NOMO-1 (cell line): ENCODE results near the gene PDK4.
"Not testable (repeated sequence)": the region's sequence is repeated elsewhere in the genome, so short reads cannot be mapped to it uniquely, and the experiment has no call there.

Experiments
- DNase-seq, 2 experiments: peaks; one replicate each; lab custom pipeline; 2025; ENCODE audit not compliant: unreplicated experiment in 2 of 2; lab: John Stamatoyannopoulos, UW

Gene PDK4

GRCh38 chr7:95605275-95605674, 9.0 kb upstream of the PDK4 start:
- no peak for DNase-seq

- not testable (repeated sequence) for DNase-seq
Measured at GRCh38 chr7:95604811-95605210, 8.5 kb upstream of the PDK4 start.

- peak; percentile 31 to 71 for DNase-seq
Measured at GRCh38 chr7:95604397-95604796, 8.1 kb upstream of the PDK4 start.

DNA sequence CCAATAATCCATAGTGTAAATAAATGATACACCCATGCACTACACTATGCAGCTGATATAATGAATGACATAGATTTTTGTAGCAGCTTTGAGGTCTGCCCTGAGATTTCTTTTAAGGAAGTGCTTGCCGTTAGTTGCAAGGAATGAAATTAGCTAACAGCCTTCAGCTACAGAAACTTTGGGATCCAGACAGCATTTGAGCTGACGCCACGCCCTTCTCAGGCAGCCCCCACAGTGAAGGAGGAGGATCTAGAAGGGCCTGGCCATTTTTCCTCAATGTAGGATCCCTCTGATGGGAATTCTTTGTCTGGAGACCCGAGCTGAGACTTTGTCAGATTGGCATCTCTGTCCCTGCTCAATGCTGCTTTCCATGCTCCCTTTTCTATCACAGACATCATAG, 6.1 kb upstream of the PDK4 start:
- DNase-seq: peak in 1 of 2 experiments; percentile 29

DNA sequence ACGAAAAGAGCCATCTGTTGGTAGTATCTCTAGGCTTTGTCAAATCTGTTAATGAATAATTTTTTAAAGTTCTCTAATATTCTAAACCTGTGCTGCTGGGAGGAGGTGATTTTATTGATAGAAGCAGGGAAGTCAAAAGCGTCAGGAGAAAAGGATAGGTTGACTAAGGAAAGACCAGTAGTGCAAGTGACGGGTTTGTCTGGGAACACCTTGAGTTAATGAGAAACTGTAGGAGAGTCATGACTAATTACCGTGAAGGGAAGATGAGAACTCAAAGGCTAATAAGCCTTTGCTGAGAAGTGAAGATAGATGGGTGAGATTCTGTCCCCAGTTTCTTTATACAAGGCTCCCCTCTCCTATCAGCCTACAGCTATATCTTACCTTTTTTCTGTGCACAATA, 5.0 kb upstream of the PDK4 start:
- no peak for DNase-seq

DNA sequence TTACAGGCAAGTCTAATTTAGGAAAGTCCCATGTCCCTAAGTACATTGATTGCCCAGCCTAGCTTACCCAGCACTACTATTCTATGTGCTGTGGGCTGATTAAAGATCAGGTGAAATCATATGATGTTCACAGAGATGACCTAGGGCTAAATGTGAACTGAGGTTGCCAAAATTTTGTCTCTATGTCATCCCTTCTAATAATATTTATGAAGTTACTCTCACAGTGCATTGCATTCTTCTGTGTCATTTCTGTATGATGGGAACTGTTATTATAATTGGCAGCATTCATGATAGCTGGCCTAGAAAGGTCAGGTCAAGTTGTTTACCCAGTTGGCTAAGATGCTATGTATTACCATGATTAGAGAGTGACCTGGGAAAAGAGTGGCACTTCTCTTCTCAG, 2.8 kb upstream of the PDK4 start:
- no peak for DNase-seq

DNA sequence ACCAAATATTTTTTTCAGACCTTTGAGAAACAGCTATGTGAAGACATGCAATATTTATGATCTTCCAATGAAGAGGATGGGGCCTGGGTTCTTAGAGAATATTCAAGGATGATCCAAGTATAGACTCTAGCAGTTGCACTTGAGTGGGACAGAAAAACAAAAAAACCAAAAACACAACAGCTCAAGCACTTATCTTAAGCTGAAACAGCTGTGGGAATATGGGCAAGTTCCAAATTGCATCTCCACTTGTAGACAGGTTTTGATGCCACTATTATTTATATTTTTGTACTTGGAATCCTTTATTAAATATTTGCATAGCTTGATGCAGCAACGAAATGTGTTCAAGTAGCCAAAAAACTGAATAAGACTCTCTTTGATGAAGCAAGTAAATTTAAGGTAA, 2.2 kb upstream of the PDK4 start:
- DNase-seq: no peak

DNA sequence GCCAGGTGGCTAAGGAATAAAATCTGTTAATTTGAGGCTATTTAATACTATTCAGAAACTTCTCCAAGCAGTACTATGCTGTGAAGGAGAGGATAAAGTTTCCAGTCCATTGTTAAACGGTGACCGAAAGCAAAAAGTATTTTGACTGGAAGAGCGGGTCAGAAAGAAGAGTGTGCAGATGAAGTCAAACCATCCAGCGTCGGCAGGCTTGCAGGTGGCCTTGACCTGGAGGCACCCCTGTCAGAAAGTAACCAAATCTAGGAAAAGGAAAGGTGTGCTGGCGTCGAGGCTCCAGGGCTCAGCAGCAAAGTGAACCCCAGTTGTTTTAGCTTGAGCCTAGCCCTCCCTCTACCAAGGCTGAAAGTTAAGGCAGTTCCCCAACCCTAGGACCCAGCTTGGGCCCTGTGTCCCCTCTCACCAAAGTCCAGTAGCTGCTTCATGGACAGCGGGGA, 544 bp downstream of the PDK4 start:
- DNase-seq: no peak

- no peak for DNase-seq
Measured at GRCh38 chr7:95594185-95594584, 2.1 kb downstream of the PDK4 start.

DNA sequence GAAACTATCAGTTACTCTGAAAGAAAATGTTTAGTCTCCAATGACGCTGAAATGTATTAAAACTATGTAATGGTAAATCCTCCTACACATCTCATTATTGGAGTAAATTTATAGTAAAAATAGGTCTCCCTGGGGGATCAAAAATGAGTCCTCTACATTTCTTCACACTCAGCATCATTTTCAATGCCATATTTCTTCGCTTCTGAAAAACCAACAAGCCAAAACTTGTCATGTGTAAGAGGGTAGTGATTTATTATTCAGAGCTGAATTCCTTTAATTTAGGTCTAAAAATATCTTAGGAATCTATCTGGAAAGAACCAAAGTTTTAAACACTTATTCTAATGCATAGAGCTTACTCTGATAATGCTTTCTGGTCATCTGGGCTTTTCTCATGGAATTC, 3.0 kb downstream of the PDK4 start:
- DNase-seq: no peak

- no peak for DNase-seq
Measured at GRCh38 chr7:95592570-95592969, 3.7 kb downstream of the PDK4 start.

DNA sequence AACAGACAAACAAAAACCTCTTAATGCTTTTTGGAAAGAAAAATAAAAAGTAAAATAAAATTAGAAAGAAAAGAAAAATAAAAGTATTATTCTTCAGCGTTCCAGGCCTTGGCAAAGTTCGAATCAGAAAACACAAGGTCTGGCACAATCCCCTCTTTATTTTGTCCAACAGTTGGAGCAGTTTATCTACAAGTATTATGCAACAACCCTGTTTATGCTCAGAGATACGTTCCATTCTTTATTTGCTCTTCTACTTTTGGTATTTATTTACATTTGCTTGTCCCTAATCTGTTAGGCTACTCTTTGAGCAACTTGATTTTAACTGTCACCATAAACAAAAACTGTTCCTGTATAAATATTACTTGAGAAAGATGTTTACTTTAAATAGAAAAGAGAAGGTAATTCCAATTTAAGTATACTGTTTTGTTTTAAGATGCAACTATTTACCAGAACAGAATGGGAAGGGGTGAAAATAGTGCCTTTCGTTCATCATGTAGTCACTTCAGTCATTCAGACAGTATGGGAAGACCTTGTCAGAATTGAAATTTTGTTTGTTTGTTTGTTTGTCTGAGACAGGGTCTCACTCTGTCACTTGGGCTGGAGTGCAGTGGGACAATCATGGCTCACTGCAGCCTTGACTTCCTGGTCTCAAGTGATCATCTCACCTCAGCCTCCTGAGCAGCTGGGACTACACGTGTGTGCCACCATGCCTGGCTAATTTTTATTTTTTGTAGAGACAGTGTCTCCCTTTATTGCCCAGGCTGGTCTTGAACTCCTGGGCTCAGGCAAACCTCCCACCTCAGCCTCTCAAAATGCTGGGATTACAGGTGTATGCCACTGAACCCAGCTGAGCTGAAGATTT, 5.7 kb downstream of the PDK4 start:
- DNase-seq: no peak

DNA sequence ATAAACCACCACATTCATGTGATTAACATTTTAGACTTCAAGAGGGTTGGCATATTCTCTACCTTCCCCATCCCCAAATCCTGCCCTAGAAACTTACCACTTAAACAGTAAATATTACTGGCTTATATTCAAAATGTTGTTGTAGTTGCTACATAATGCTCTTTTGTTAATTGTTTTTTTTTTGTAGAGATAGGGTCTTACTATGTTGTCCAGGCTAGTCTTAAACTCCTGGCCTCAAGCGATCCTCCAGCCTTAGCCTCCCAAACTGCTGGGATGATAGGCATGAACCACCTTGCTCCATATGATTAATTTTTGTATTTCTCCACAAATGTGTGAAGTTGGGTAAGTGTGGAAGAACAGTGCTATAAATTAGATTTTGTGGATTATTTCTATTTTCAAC, 6.5 kb downstream of the PDK4 start:
- DNase-seq: no peak

GRCh38 chr7:95589031-95589430, 7.3 kb downstream of the PDK4 start:
- no peak for DNase-seq

DNA sequence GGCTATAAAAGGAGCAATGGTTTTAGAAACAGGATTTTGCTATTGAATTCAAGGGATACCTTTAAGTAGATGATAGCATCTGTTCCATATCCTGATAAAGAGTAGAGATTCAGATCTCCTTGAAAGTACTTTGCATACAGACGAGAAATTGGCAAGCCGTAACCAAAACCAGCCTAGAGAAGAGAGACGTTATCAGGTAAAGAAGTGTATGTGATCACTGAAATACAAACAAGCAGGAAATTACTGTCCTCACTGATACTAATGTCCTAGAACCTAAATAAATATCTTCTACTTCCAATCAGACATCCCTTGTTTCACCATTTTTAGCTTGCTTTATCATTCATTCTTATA, 9.4 kb downstream of the PDK4 start:
- DNase-seq: no peak

- DNase-seq: no peak
Measured at GRCh38 chr7:95585426-95585789, 10.9 kb downstream of the PDK4 start.

DNA sequence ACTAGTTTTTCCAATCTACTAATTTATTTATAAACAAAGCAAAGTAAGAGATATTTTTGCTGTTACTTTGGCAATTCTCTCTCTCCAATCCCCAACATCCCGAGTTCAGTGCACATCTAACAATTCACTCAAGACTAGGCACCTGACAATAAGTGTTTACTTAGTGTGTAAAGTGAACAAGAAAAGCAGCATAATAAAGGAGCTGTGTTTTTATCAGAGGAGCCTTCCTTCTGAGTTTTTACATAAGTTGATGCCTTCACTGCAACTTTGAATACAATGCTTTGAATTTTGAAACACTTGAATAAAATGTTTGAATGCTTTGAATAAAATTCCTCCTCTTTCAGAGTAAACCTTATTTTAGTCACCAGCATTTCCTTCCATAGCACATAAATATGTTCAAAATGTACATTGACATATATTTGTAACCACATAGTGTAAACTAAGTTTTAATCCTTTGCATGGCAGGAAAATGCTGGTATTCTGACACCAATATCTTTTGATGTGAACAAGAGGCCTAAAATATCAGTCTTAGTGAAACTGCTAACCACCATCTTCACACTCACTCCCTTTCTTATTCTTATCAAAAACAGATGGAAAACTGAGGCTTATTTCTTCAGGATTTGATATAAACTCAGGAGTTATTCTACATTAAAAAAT, 11.4 kb downstream of the PDK4 start:
- DNase-seq: no peak

DNA sequence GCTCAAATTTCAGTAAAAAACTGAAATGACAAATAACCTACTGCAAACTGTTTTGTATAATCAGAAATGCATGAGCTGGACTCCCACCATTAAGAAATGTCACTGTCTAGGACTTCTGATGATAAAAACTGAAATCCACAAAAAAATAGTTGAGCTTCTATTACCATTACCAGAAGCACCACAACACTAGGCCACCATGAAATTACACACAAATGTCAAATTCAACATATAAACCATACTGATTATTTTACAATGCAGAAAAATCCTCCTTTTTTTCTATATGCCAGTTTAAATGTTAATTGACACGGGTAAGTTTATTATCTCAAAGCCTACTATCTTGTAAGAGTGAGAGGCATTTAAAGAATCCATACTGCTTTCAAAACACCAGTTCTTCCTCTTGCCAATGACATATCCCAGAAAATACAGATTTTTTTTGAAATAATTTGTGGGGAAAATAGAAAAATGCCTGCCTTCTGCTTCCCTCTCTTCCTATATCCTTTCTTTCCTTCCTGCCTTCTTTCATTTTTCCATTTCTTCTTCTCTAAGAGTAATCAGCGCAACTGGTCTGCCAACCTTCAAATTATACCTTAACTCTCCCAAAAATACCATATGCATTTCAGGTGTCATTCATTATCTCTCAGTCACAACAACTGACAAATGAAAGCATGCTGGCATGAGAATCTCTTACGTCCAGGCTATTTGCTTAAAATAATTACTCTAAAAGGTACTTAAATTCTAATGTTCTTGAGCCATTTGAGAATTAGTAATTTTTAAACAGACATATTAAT, 12.3 kb downstream of the PDK4 start:
- no peak for DNase-seq

- no peak for DNase-seq
Measured at GRCh38 chr7:95582578-95583293, 13.6 kb downstream of the PDK4 start.

DNA sequence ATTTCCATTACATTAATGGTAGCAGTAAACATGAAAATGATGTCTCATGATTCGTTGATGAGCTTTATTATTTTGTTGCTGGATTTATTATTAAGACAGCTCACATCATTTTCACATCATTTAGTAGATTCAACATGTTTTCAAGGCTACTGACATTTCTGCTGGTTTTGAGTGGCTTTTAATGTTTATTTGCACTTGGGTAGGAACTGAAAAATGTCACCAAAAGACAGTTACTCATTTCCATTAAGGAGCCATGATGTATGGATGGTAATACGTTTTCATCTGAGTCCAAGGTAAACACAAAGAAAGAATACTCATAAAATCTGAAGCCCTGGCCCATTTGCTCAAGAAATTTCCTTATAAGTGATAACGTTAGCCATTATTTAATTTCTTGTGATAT, 14.8 kb downstream of the PDK4 start:
- no peak for DNase-seq

DNA sequence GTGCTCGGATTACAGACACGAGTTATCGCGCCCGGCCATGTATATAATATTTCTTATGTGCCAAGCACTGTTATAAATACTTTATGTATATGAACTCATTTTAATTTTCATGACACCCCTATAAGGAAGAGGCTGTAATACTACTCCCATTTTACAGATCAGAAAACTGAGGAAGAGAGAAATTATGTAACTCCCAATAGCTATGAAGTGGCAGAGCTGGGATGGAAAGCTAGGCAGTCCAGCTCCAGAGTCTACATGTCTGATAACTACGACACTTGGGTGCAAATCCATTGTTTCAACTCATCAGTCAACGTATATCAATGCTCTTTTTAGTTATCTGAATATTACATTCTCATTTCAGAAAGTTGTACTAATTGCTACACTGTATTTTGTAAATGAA, 17.0 kb downstream of the PDK4 start:
- no peak for DNase-seq
